Forelimb muscle (tissue), 1 donor: ENCODE results near the gene NEURL4. TPM values are rescaled to one million over a fixed set of nuclear protein-coding genes. Genes with fewer than 3 reads are reported as not detected.
A peak's percentile ranks its signal among the peaks of the same experiment; 100 is the strongest.

Source experiments
- DNase-seq: peaks from one replicate; pipeline ENCODE4 v3.0.0-alpha.2; 2013; ENCODE audit warnings: low read depth
- polyA plus RNA-seq: library from polyadenylated mRNA; unstranded; fragments of 120-200 nt; gene quantifications from one replicate; pipeline ENCODE4 v1.2.1, GENCODE V29; 2013; ENCODE audit not compliant: insufficient read length

NEURL4 gene
- polyA plus RNA-seq, 1 donor: 18.7 TPM

- DNase-seq: peak; percentile 53
Observed at GRCh38 chr17:7280519-7281073, 48.5 kb downstream of the NEURL4 start.

- no peak for DNase-seq
Observed at GRCh38 chr17:7279448-7279847, 49.7 kb downstream of the NEURL4 start.

GRCh38 chr17:7266784-7267183, 62.4 kb downstream of the NEURL4 start:
- DNase-seq: no peak

Other genes with a start within 250 kb of the NEURL4 start
- 2.2 TPM for gene CLEC10A, start 249.1 kb downstream of the NEURL4 start, polyA plus RNA-seq
- 0.11 TPM for gene ASGR2, start 214.5 kb downstream of the NEURL4 start, polyA plus RNA-seq
- gene ASGR1, start 150.0 kb downstream of the NEURL4 start, polyA plus RNA-seq: 2.3 TPM
- 18.0 TPM for gene DLG4, start 109.5 kb downstream of the NEURL4 start, polyA plus RNA-seq
- 243 TPM for gene ACADVL, start 109.4 kb downstream of the NEURL4 start, polyA plus RNA-seq
- gene DVL2, start 94.8 kb downstream of the NEURL4 start, polyA plus RNA-seq: 36.2 TPM
- gene PHF23, start 89.9 kb downstream of the NEURL4 start, polyA plus RNA-seq: 35.7 TPM
- 246 TPM for gene GABARAP, start 86.9 kb downstream of the NEURL4 start, polyA plus RNA-seq
- 187 TPM for gene CTDNEP1, start 77.6 kb downstream of the NEURL4 start, polyA plus RNA-seq
- 48.5 TPM for gene ELP5, start 77.1 kb downstream of the NEURL4 start, polyA plus RNA-seq
- gene CLDN7, start 66.9 kb downstream of the NEURL4 start, polyA plus RNA-seq: 0.99 TPM
- 39.2 TPM for gene SLC2A4, start 47.6 kb downstream of the NEURL4 start, polyA plus RNA-seq
- 2.4 TPM for gene YBX2, start 34.7 kb downstream of the NEURL4 start, polyA plus RNA-seq
- gene EIF5A, start 21.7 kb downstream of the NEURL4 start, polyA plus RNA-seq: 281 TPM
- gene GPS2, start 14.0 kb downstream of the NEURL4 start, polyA plus RNA-seq: 60.5 TPM
- gene ACAP1, start 7.2 kb upstream of the NEURL4 start, polyA plus RNA-seq: 11.3 TPM
- gene KCTD11, start 22.8 kb upstream of the NEURL4 start, polyA plus RNA-seq: 6.5 TPM
- gene TMEM95, start 25.8 kb upstream of the NEURL4 start, polyA plus RNA-seq: not detected
- gene TNK1, start 51.8 kb upstream of the NEURL4 start, polyA plus RNA-seq: 0.71 TPM
- 27.7 TPM for gene PLSCR3, start 65.2 kb upstream of the NEURL4 start, polyA plus RNA-seq
- gene TMEM256, start 74.8 kb upstream of the NEURL4 start, polyA plus RNA-seq: 55.6 TPM
- gene NLGN2, start 78.5 kb upstream of the NEURL4 start, polyA plus RNA-seq: 24.5 TPM
- gene SPEM1, start 91.0 kb upstream of the NEURL4 start, polyA plus RNA-seq: not detected
- not detected for gene SPEM2, start 96.3 kb upstream of the NEURL4 start, polyA plus RNA-seq
- not detected for gene SPEM3, start 99.5 kb upstream of the NEURL4 start, polyA plus RNA-seq
- 0.87 TPM for gene TMEM102, start 106.1 kb upstream of the NEURL4 start, polyA plus RNA-seq
- 1.4 TPM for gene FGF11, start 110.2 kb upstream of the NEURL4 start, polyA plus RNA-seq
- gene CHRNB1, start 115.7 kb upstream of the NEURL4 start, polyA plus RNA-seq: 89.3 TPM
- 25.1 TPM for gene ZBTB4, start 150.3 kb upstream of the NEURL4 start, polyA plus RNA-seq
- 0.15 TPM for gene SLC35G6, start 152.1 kb upstream of the NEURL4 start, polyA plus RNA-seq
- 53.3 TPM for gene POLR2A, start 155.0 kb upstream of the NEURL4 start, polyA plus RNA-seq
- gene TNFSF12, start 219.7 kb upstream of the NEURL4 start, polyA plus RNA-seq: 25.8 TPM
- gene TNFSF13, start 229.4 kb upstream of the NEURL4 start, polyA plus RNA-seq: 2.6 TPM
- gene SENP3, start 232.6 kb upstream of the NEURL4 start, polyA plus RNA-seq: 31.7 TPM